ENCODE data around the gene COL5A2.

The COL5A2 gene

GRCh38 chr2:189147361-189147760 lies 32.2 kb downstream of the COL5A2 start:
- no peak for DNase-seq (ENCODE audit: low read depth)

- no peak for DNase-seq (ENCODE audit: low read depth)
These were observed 33.0 kb downstream of the COL5A2 start for GRCh38 chr2:189146553-189146952.

- peak; percentile 93 for DNase-seq (ENCODE audit: low read depth)
These were observed 34.8 kb downstream of the COL5A2 start for GRCh38 chr2:189144700-189145211.

- DNase-seq (ENCODE audit: low read depth) = peak; percentile 90
These were observed 35.6 kb downstream of the COL5A2 start for GRCh38 chr2:189143925-189144324.

- peak; percentile 34 for DNase-seq (ENCODE audit: low read depth)
These were observed 36.4 kb downstream of the COL5A2 start for GRCh38 chr2:189142893-189143759.

- no peak for DNase-seq (ENCODE audit: low read depth)
These were observed 40.8 kb downstream of the COL5A2 start for GRCh38 chr2:189138800-189139199.

- no peak for DNase-seq (ENCODE audit: low read depth)
These were observed 42.0 kb downstream of the COL5A2 start for GRCh38 chr2:189137519-189137918.

GRCh38 chr2:189134485-189134884 lies 45.1 kb downstream of the COL5A2 start:
- DNase-seq (ENCODE audit: low read depth) = no peak

- no peak for DNase-seq (ENCODE audit: low read depth)
These were observed 47.6 kb downstream of the COL5A2 start for GRCh38 chr2:189131991-189132390.

GRCh38 chr2:189129971-189130370 lies 49.6 kb downstream of the COL5A2 start:
- peak; percentile 71 for DNase-seq (ENCODE audit: low read depth)

- DNase-seq (ENCODE audit: low read depth) = peak; percentile 60
These were observed 50.6 kb downstream of the COL5A2 start for GRCh38 chr2:189128970-189129369.

GRCh38 chr2:189127756-189128155 lies 51.8 kb downstream of the COL5A2 start:
- no peak for DNase-seq (ENCODE audit: low read depth)

GRCh38 chr2:189125195-189125594 lies 54.4 kb downstream of the COL5A2 start:
- no peak for DNase-seq (ENCODE audit: low read depth)

GRCh38 chr2:189124175-189124574 lies 55.4 kb downstream of the COL5A2 start:
- DNase-seq (ENCODE audit: low read depth) = no peak

- DNase-seq (ENCODE audit: low read depth) = no peak
These were observed 61.2 kb downstream of the COL5A2 start for GRCh38 chr2:189118386-189118785.

GRCh38 chr2:189116979-189117378 lies 62.6 kb downstream of the COL5A2 start:
- DNase-seq (ENCODE audit: low read depth) = peak; percentile 62

GRCh38 chr2:189116087-189116486 lies 63.5 kb downstream of the COL5A2 start:
- no peak for DNase-seq (ENCODE audit: low read depth)

- DNase-seq (ENCODE audit: low read depth) = peak; percentile 18
These were observed 64.4 kb downstream of the COL5A2 start for GRCh38 chr2:189115126-189115525.

- no peak for DNase-seq (ENCODE audit: low read depth)
These were observed 65.6 kb downstream of the COL5A2 start for GRCh38 chr2:189113963-189114362.

- no peak for DNase-seq (ENCODE audit: low read depth)
These were observed 68.4 kb downstream of the COL5A2 start for GRCh38 chr2:189111063-189111715.

GRCh38 chr2:189109921-189110397 lies 69.6 kb downstream of the COL5A2 start:
- no peak for DNase-seq (ENCODE audit: low read depth)

GRCh38 chr2:189104934-189105333 lies 74.6 kb downstream of the COL5A2 start:
- DNase-seq (ENCODE audit: low read depth) = no peak

- DNase-seq (ENCODE audit: low read depth) = no peak
These were observed 76.8 kb downstream of the COL5A2 start for GRCh38 chr2:189102735-189103134.

Data from fibroblast of gingiva (primary cell).